Measurements from ENCODE around the gene DNAH7. TPM values are rescaled to one million over a fixed set of nuclear protein-coding genes. Genes with fewer than 3 reads are reported as not detected.

Gene DNAH7
- total and polyA plus RNA-seq, 2 of the 8 experiments (the other 6 are each of a cell fraction or from before 2014, with no cell fraction given) = 0.07 to 0.08 TPM

- TF ChIP-seq CTCF (IDR thresholded peaks at IDR 0.05; ENCODE audit: control extremely low read depth in 1 of 3, insufficient read depth in 1 of 3, low read depth in 1 of 3, low read length in 3 of 3) = no peak
- no peak for TF ChIP-seq SP2 (IDR thresholded peaks at IDR 0.05; ENCODE audit: low read length)
These were observed 274.8 kb downstream of the DNAH7 start (continued) for GRCh38 chr2:195793881-195794280.
